ENCODE data around the gene RBMS1. TPM values are rescaled to one million over a fixed set of nuclear protein-coding genes. Genes with fewer than 3 reads are reported as not detected.

Gene RBMS1
- total and polyA plus RNA-seq, 2 experiments from 2014 or later = 55.5 to 94.8 TPM

- Histone ChIP-seq H3K27ac (ENCODE audit: low read depth) (no peak overlapping the region), H3F3A (replicated peaks; ENCODE audit: low read depth) (no peaks in the 10 kb centered on the region), H3K4me2 (no peak overlapping the region), H3K4me1 (ENCODE audit: insufficient read depth) (peaks cover 29% of the 10 kb centered on the region), H3K27me3 (ENCODE audit: insufficient read depth) (no peaks in the 10 kb centered on the region), H2AFZ (no peak overlapping the region), H3K9me2 (ENCODE audit: insufficient read depth) (no peaks in the 10 kb centered on the region), H3K4me3 (no peak overlapping the region), H4K20me1 (replicated peaks; ENCODE audit: insufficient read depth) (0 out of 2 replicates have a peak, but pooled peaks cover 4% of the 10 kb centered on the region), H3K79me2 (replicated peaks; ENCODE audit: insufficient read depth) (peaks cover 75% of the 10 kb centered on the region), H3K36me3 (ENCODE audit: insufficient read depth) (no peaks in the 10 kb centered on the region)
- H3K9me3 Mint-ChIP-seq = no peaks in the 10 kb centered on the region; the same call in 2 of the 3 replicates
- DNase-seq (ENCODE audit: low spot score) (no peak), ATAC-seq (no peak)
- H3K4me3 Mint-ChIP-seq = no peak overlapping the region
- no peak for TF ChIP-seq JUNB (IDR thresholded peaks at IDR 0.05; ENCODE audit: unreplicated experiment)
- no peak for TF ChIP-seq ZNF331 (CRISPR knock-in tag; IDR thresholded peaks at IDR 0.05; ENCODE audit: low read depth)
- no peak for TF ChIP-seq POLR2AphosphoS5 (IDR thresholded peaks at IDR 0.05; ENCODE audit: low read depth)
- TF ChIP-seq, protein P1, sequence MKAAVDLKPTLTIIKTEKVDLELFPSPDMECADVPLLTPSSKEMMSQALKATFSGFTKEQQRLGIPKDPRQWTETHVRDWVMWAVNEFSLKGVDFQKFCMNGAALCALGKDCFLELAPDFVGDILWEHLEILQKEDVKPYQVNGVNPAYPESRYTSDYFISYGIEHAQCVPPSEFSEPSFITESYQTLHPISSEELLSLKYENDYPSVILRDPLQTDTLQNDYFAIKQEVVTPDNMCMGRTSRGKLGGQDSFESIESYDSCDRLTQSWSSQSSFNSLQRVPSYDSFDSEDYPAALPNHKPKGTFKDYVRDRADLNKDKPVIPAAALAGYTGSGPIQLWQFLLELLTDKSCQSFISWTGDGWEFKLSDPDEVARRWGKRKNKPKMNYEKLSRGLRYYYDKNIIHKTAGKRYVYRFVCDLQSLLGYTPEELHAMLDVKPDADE (IDR thresholded peaks at IDR 0.05) = no peak
- TF ChIP-seq ZNF114 (CRISPR knock-in tag; IDR thresholded peaks at IDR 0.05) = no peak
- H3K27ac Mint-ChIP-seq = no peak overlapping the region
- H3K36me3 Mint-ChIP-seq (ENCODE audit: low read depth) = 0 out of 3 replicates have a peak, but pooled peaks cover 6% of the 10 kb centered on the region
- H3K27me3 Mint-ChIP-seq (ENCODE audit: insufficient read depth, low read depth, poor library complexity) = peaks cover 3% of the 10 kb centered on the region
- H3K4me1 Mint-ChIP-seq = peaks cover 44% of the 10 kb centered on the region
Measured at GRCh38 chr2:160356485-160356884, 137.1 kb downstream of the RBMS1 start.

DNA sequence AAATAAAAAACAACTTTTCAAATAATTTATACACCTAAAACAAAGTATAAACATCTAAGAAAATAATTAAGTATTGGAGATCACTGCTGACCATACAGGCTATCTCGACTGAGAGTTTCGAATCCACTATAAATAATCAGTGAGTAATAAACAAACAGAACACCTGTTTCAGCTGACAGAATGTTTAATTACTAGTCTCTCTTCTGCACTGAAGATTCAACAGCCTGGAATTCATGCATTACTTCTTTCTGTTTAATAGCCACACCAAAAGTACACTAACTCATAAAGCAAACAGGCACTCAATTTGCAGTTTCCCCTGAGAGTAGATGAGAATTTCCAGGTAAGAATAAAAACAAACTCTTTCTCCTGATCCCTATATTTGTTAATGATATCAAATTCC lies 138.5 kb downstream of the RBMS1 start:
- Histone ChIP-seq H3K27ac (ENCODE audit: low read depth) (no peak overlapping the region), H3K9me2 (ENCODE audit: insufficient read depth) (no peaks in the 10 kb centered on the region), H3K27me3 (ENCODE audit: insufficient read depth) (no peaks in the 10 kb centered on the region), H3K4me2 (no peak overlapping the region), H4K20me1 (replicated peaks; ENCODE audit: insufficient read depth) (0 out of 2 replicates have a peak, but pooled peaks cover 4% of the 10 kb centered on the region), H3F3A (replicated peaks; ENCODE audit: low read depth) (no peaks in the 10 kb centered on the region), H3K36me3 (ENCODE audit: insufficient read depth) (no peaks in the 10 kb centered on the region), H3K4me1 (ENCODE audit: insufficient read depth) (peaks cover 21% of the 10 kb centered on the region), H3K79me2 (replicated peaks; ENCODE audit: insufficient read depth) (peaks cover 75% of the 10 kb centered on the region), H3K4me3 (no peak overlapping the region), H2AFZ (no peak overlapping the region)
- peaks cover 37% of the 10 kb centered on the region for H3K4me1 Mint-ChIP-seq
- H3K9me3 Mint-ChIP-seq = no peaks in the 10 kb centered on the region; the same call in 2 of the 3 replicates
- ATAC-seq = no peak
- H3K27me3 Mint-ChIP-seq (ENCODE audit: insufficient read depth, low read depth, poor library complexity) = no peaks in the 10 kb centered on the region
- H3K27ac Mint-ChIP-seq = no peak overlapping the region
- 0 out of 3 replicates have a peak, but pooled peaks cover 6% of the 10 kb centered on the region for H3K36me3 Mint-ChIP-seq (ENCODE audit: low read depth)
- no peak for DNase-seq (ENCODE audit: low spot score)
- no peak overlapping the region for H3K4me3 Mint-ChIP-seq
- TF ChIP-seq EZH2 (IDR thresholded peaks at IDR 0.05; ENCODE audit: low read depth, unreplicated experiment) = no peak
- TF ChIP-seq, protein P2, sequence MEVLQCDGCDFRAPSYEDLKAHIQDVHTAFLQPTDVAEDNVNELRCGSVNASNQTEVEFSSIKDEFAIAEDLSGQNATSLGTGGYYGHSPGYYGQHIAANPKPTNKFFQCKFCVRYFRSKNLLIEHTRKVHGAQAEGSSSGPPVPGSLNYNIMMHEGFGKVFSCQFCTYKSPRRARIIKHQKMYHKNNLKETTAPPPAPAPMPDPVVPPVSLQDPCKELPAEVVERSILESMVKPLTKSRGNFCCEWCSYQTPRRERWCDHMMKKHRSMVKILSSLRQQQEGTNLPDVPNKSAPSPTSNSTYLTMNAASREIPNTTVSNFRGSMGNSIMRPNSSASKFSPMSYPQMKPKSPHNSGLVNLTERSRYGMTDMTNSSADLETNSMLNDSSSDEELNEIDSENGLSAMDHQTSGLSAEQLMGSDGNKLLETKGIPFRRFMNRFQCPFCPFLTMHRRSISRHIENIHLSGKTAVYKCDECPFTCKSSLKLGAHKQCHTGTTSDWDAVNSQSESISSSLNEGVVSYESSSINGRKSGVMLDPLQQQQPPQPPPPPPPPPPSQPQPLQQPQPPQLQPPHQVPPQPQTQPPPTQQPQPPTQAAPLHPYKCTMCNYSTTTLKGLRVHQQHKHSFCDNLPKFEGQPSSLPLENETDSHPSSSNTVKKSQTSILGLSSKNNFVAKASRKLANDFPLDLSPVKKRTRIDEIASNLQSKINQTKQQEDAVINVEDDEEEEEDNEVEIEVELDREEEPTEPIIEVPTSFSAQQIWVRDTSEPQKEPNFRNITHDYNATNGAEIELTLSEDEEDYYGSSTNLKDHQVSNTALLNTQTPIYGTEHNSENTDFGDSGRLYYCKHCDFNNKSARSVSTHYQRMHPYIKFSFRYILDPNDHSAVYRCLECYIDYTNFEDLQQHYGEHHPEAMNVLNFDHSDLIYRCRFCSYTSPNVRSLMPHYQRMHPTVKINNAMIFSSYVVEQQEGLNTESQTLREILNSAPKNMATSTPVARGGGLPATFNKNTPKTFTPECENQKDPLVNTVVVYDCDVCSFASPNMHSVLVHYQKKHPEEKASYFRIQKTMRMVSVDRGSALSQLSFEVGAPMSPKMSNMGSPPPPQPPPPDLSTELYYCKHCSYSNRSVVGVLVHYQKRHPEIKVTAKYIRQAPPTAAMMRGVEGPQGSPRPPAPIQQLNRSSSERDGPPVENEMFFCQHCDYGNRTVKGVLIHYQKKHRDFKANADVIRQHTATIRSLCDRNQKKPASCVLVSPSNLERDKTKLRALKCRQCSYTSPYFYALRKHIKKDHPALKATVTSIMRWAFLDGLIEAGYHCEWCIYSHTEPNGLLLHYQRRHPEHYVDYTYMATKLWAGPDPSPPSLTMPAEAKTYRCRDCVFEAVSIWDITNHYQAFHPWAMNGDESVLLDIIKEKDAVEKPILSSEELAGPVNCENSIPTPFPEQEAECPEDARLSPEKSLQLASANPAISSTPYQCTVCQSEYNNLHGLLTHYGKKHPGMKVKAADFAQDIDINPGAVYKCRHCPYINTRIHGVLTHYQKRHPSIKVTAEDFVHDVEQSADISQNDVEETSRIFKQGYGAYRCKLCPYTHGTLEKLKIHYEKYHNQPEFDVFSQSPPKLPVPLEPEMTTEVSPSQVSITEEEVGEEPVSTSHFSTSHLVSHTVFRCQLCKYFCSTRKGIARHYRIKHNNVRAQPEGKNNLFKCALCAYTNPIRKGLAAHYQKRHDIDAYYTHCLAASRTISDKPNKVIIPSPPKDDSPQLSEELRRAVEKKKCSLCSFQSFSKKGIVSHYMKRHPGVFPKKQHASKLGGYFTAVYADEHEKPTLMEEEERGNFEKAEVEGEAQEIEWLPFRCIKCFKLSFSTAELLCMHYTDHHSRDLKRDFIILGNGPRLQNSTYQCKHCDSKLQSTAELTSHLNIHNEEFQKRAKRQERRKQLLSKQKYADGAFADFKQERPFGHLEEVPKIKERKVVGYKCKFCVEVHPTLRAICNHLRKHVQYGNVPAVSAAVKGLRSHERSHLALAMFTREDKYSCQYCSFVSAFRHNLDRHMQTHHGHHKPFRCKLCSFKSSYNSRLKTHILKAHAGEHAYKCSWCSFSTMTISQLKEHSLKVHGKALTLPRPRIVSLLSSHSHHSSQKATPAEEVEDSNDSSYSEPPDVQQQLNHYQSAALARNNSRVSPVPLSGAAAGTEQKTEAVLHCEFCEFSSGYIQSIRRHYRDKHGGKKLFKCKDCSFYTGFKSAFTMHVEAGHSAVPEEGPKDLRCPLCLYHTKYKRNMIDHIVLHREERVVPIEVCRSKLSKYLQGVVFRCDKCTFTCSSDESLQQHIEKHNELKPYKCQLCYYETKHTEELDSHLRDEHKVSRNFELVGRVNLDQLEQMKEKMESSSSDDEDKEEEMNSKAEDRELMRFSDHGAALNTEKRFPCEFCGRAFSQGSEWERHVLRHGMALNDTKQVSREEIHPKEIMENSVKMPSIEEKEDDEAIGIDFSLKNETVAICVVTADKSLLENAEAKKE (CRISPR knock-in tag; IDR thresholded peaks at IDR 0.05) = no peak
- TF ChIP-seq POLR2AphosphoS5 (IDR thresholded peaks at IDR 0.05; ENCODE audit: low read depth) = no peak
- TF ChIP-seq NANOG (IDR thresholded peaks at IDR 0.05; ENCODE audit: borderline replicate concordance) = no peak
- no peak for TF ChIP-seq CREB1 (CRISPR knock-in tag; IDR thresholded peaks at IDR 0.05; ENCODE audit: low read depth)
- no peak for TF ChIP-seq ZNF114 (CRISPR knock-in tag; IDR thresholded peaks at IDR 0.05)
- TF ChIP-seq, protein P1 (IDR thresholded peaks at IDR 0.05) = no peak
- TF ChIP-seq CTCF (conservative IDR thresholded peaks at IDR 0.05; ENCODE audit: low read depth in 2 of 2) = no peak

Data from GM23338 (cell line).